Prostate gland (tissue), 2 donors: Measurements from ENCODE around the gene MLF2. TPM values are rescaled to one million over a fixed set of nuclear protein-coding genes. Genes with fewer than 3 reads are reported as not detected.

Experiments used
- DNase-seq: peaks from one replicate; pipeline ENCODE4 v3.0.0-alpha.2; 2019; ENCODE audit warnings: low spot score
- H3K27ac ChIP-seq, 2 donors: fragments of 200-600 bp; sonication (generic); 2 replicates each; pipeline ENCODE4 v1.5.1; 2017 to 2019
- H3K27me3 ChIP-seq: fragments of 200-600 bp; sonication (generic); replicated peaks from 2 replicates; pipeline ENCODE4 v1.5.1; 2019; ENCODE audit not compliant: insufficient read depth
- H3K36me3 ChIP-seq, 2 donors: fragments of 200-600 bp; sonication (generic); 1 replicate in 1 of 2; 2 replicates in 1 of 2; pipeline versions ENCODE4 v1.5.1 to v1.8.1; 2017 to 2019
- H3K4me1 ChIP-seq: fragments of 200-600 bp; sonication (generic); replicated peaks from 2 replicates; pipeline ENCODE4 v1.5.1; 2019
- H3K4me3 ChIP-seq, 2 donors: fragments of 200-600 bp; sonication (generic); 2 replicates each; pipeline ENCODE4 v1.5.1; 2017 to 2019
- H3K9me3 ChIP-seq: fragments of 200-600 bp; sonication (generic); 2 replicates; pipeline ENCODE4 v1.5.1; 2017
- POLR2A ChIP-seq: fragments of 450-650 bp; IDR thresholded peaks from one replicate; pipeline ENCODE4 v1.6.1; 2016; ENCODE audit warnings: antibody characterized with exemption, mild to moderate bottlenecking
- POLR2AphosphoS5 ChIP-seq: sonication (generic); formaldehyde crosslinking; IDR thresholded peaks from one replicate; pipeline ENCODE4 v1.6.1; 2017; ENCODE audit warnings: antibody characterized with exemption
- WGBS: methylation state at CpG from one replicate; pipeline ENCODE4 v1.1.5; 2018; 5-methylcytosine and 5-hydroxymethylcytosine counted together
- intact Hi-C: fragments of 100-400 bp; cut with DNase I; formaldehyde crosslinking; loops from one replicate; pipeline ENCODE4 v1.14.2; 2022
- total RNA-seq, 2 donors: library from RNA; depleted of rRNA; stranded (reverse); fragments of >200 nt; gene quantifications; one replicate each; pipeline ENCODE4 v1.1.0, GENCODE V29; 2016
- TF ChIP-seq, protein P1 (sequence below), 4 experiments: fragments of 200-600 bp in 2 of 4; fragments of 450-650 bp in 2 of 4; sonication (generic) in 2 of 4; IDR thresholded peaks; 1 replicate in 3 of 4; 2 replicates in 1 of 4; pipeline ENCODE4 v1.5.1; 2016 to 2019; ENCODE audit warnings: antibody characterized with exemption in 4 of 4, mild to moderate bottlenecking in 2 of 4, moderate library complexity in 2 of 4

The MLF2 gene
- total RNA-seq, 2 donors from 2014 or later: 267 to 282 TPM

DNA sequence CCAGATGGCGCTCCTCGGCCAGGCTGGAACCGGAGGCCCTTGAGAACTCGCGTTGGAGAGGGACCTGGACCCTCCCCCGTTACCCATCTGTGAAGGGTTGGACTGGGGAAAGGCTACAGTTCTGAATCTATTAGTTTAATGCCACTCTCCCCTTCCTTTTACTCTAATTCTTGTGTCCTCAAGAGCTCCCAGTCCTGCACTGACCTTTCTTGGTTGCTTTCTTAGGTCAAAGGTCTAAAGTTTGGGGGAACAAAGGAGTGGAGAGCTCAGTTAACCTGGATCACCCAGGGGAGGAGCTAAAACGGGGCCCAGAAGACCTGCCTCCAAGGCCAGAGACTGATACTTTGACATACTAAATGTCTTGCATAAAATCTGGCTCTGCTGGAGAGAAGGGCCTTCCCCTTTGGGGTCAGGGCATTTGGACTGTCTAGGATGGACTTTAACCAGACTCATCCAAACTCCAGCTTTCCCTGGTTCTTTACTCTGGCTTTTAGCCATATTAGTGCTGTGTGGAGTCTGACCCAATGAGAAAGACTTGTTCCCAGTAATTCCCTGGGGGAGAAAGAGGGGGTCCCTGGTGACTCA, 923 bp upstream of the MLF2 start:
- Histone ChIP-seq H3K4me3 (no peak overlapping the region), H3K4me1 (peaks cover 11% of the 10 kb centered on the region), H3K27me3 (no peaks in the 10 kb centered on the region), H3K27ac (peak overlapping the region; percentile 96 to 99), H3K9me3 (no peaks in the 10 kb centered on the region), H3K36me3 (peaks cover 11 to 18% of the 10 kb centered on the region in 2 donors)
- WGBS: 0% methylated on average over 7 of the region's 7 CpGs
- DNase-seq: no peak
- intact Hi-C loops: loop anchor here (1.0 to 5.0 kb wide), 3 partner anchors 12 to 73 kb away; partner anchors contain the start of genes P3H3 and PTMS
- TF ChIP-seq, protein P1, sequence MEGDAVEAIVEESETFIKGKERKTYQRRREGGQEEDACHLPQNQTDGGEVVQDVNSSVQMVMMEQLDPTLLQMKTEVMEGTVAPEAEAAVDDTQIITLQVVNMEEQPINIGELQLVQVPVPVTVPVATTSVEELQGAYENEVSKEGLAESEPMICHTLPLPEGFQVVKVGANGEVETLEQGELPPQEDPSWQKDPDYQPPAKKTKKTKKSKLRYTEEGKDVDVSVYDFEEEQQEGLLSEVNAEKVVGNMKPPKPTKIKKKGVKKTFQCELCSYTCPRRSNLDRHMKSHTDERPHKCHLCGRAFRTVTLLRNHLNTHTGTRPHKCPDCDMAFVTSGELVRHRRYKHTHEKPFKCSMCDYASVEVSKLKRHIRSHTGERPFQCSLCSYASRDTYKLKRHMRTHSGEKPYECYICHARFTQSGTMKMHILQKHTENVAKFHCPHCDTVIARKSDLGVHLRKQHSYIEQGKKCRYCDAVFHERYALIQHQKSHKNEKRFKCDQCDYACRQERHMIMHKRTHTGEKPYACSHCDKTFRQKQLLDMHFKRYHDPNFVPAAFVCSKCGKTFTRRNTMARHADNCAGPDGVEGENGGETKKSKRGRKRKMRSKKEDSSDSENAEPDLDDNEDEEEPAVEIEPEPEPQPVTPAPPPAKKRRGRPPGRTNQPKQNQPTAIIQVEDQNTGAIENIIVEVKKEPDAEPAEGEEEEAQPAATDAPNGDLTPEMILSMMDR (IDR thresholded peaks at IDR 0.05): peak in 1 of 4 experiments; percentile 98
- TF ChIP-seq POLR2AphosphoS5: no peak

DNA sequence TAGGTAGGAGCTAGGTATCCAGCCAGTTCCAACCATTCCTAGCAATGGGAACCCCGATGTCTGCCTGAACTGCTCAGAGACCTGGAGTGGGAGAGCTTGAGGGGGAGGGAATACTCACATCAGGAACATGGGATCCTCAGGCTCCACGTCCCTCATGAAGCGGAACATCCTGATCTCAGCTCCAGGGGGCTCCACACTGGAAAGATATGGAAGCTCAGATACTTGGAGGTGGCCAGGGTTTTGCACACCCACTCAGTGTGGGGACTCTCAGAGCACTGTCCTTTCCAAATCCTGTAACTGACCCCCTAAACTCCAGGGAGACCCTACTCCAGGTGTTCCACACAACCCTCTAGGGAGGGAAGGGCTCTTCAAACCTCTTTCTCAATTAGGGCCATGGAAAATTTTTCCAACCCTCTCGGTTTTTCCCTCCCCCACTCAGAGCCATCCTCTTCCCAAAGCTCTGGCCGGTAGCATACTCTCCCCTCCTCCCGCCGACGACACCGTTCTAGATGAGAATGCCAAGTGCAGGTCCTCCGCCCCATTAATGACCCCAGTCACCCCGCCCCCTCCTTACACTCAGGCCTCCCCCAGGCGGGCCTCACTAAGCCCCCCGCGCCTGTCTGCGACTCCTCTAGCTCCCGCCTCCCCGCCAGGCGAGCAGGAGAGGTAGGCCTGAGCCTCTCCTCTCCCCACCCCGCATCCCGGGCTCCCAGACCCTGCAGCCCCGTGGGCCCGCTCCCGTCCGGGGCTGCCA, 597 bp downstream of the MLF2 start:
- Histone ChIP-seq H3K4me1 (peaks cover 11% of the 10 kb centered on the region), H3K36me3 (peaks cover 14 to 22% of the 10 kb centered on the region in 2 donors), H3K27ac (peak overlapping the region; percentile 96 to 99), H3K9me3 (no peaks in the 10 kb centered on the region), H3K4me3 (peak overlapping the region; percentile 79 to 89), H3K27me3 (no peaks in the 10 kb centered on the region)
- DNase-seq: peak; percentile 27
- no peak for TF ChIP-seq POLR2A
- TF ChIP-seq, protein P1 (IDR thresholded peaks at IDR 0.05): peak in 2 of 4 experiments; percentile 24 to 32
- WGBS: 3% methylated on average over 24 of the region's 24 CpGs
- intact Hi-C loops: loop anchor here (2.0 to 5.0 kb wide), 2 partner anchors 26 to 75 kb away; partner anchors contain the start of gene P3H3

GRCh38 chr12:6751767-6752166, 1.2 kb downstream of the MLF2 start:
- Histone ChIP-seq H3K9me3 (no peaks in the 10 kb centered on the region), H3K4me3 (peak overlapping the region in 1 of 2 donors; percentile 89), H3K27me3 (no peaks in the 10 kb centered on the region), H3K27ac (peak overlapping the region; percentile 96 to 99), H3K4me1 (peaks cover 11% of the 10 kb centered on the region), H3K36me3 (peaks cover 14 to 22% of the 10 kb centered on the region in 2 donors)
- no peak for DNase-seq
- TF ChIP-seq POLR2A (no peak), POLR2AphosphoS5 (no peak)
- TF ChIP-seq, protein P1 (IDR thresholded peaks at IDR 0.05): no peak
- 62% methylated on average over 7 of the region's 7 CpGs for WGBS
- intact Hi-C loops: loop anchor here (2.0 to 5.0 kb wide), 2 partner anchors 27 to 76 kb away; partner anchors contain the start of gene P3H3

DNA sequence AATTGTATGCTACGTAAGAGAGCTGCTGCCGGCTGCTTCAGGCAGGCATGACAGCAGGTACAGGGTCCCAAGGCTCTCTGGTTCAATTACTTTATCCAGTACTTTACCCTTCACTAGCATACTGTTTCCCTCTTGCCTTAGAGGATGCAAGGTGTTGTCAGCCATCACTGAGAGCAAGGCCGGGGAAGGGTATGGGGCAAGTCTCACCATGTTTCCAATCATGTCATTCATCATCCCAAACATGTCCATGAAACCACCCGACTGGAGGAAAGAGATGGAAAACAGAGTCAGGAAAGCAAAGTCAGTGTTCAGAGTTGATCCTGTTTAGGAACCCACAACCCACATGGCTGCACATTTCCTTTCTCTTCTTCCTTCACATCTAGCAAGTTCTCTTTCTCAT, 2.4 kb downstream of the MLF2 start:
- Histone ChIP-seq H3K36me3 (peaks cover 14 to 22% of the 10 kb centered on the region in 2 donors), H3K27ac (no peak overlapping the region), H3K9me3 (no peaks in the 10 kb centered on the region), H3K27me3 (no peaks in the 10 kb centered on the region), H3K4me3 (no peak overlapping the region), H3K4me1 (peaks cover 11% of the 10 kb centered on the region)
- no peak for DNase-seq
- TF ChIP-seq, protein P1 (IDR thresholded peaks at IDR 0.05): no peak
- no peak for TF ChIP-seq POLR2A
- no peak for TF ChIP-seq POLR2AphosphoS5
- WGBS: 70% methylated on average over 4 of the region's 4 CpGs
- intact Hi-C loops: loop anchor here (5.0 kb wide), 1 partner anchor 77 kb away; the partner anchor contains the start of gene P3H3
